ENCODE measurements around the gene FAM149A.

DNA sequence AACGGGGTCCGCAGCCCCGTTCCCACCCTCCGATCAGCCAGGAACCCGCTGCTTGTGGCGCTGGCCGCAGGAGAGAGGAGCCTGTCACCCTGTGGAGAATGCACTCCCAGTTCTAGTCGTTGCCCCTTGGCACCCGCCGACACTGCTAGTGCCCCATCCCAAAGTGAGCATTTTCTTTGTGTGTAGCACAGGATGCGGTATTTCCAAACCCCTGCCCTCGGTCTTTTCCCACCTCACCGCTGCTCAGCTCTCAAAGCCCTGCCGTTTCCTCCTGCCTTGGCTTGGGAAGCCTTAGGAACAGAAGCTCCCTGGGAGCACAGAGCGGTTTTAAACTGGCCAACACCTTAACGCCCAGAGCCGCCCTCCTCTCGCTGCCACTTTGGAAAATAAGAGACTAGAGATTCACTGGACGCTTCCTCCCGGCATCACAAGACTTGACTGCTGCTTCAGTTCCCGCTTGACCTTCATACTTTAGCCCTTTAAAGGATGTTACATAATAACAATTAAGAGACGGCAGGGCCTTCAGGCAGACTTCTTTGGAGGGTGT is 87.6 kb downstream of the FAM149A start:
- TF ChIP-seq YY1 (IDR thresholded peaks at IDR 0.05; ENCODE audit: insufficient read depth, insufficient read length) (no peak), ZNF274 (IDR thresholded peaks at IDR 0.05; ENCODE audit: low read depth, low read length) (no peak)

Measured in NT2/D1 (cell line).